ENCODE measurements around the gene WNT7B.

DNA sequence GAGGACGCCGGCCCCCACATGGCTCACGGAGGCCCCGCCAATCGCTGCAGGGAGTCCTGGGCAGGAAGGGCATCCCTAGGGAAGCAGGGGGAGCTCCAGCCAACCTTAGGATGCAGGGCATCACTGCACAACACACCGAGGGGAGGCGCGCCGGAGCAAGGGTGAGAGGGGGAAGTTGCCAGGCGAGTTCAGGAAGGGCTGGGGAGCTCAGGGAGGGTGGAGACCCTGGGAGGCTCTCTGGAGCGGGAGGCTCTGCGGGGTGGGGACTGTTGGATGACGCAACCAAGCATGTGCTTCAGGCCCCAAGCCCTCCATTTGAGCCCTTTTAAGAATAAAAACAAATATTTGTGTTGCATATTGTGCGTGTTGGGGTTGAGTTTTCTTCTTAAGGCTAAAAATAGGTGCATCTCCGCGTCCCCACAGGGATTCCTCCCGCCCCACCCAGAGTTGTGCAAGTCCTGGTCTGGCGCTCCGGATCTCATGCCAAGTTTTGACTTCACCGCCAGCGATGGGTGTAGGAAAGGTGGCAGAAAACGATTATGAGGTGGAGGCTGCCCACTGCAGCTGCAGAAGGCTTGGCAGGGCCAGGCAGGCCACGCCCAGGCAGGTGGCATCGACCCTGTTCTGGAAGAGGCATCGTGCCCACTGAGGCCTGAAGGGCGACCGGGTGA lies 65.2 kb downstream of the WNT7B start:
- TF ChIP-seq SUZ12 (IDR thresholded peaks at IDR 0.05) (no peak), FOXM1 (IDR thresholded peaks at IDR 0.05; ENCODE audit: borderline replicate concordance) (no peak), FOXK2 (IDR thresholded peaks at IDR 0.05) (no peak), HDGF (IDR thresholded peaks at IDR 0.05; ENCODE audit: borderline replicate concordance) (no peak), TARDBP (IDR thresholded peaks at IDR 0.05) (no peak), CTBP1 (IDR thresholded peaks at IDR 0.05; ENCODE audit: borderline replicate concordance) (no peak), FOXA1 (IDR thresholded peaks at IDR 0.05) (no peak), ELF4 (IDR thresholded peaks at IDR 0.05) (no peak)
- TF ChIP-seq, protein P1, sequence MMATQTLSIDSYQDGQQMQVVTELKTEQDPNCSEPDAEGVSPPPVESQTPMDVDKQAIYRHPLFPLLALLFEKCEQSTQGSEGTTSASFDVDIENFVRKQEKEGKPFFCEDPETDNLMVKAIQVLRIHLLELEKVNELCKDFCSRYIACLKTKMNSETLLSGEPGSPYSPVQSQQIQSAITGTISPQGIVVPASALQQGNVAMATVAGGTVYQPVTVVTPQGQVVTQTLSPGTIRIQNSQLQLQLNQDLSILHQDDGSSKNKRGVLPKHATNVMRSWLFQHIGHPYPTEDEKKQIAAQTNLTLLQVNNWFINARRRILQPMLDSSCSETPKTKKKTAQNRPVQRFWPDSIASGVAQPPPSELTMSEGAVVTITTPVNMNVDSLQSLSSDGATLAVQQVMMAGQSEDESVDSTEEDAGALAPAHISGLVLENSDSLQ (IDR thresholded peaks at IDR 0.05) = no peak

All from HEK293T (cell line).